Measurements from ENCODE around the gene C2orf76.

The C2orf76 gene

DNA sequence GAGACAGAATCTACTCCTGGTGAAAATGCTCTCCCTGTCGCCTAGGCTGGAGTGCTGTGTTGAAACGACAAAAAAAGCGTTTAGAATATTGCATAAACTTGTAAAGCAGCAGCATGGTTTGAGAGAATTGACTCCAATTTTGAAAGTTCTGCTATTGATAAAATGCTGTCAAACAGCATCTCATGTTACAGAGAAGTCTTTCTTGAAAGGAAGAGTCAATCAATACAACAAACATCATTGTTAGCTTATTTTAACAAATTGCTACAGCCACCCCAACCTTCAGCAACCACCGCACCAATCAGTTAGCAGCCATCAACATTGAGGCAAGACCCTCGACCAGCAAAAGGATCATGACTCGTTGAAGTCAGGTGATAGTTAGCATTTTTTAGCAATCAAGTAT is 6.9 kb downstream of the C2orf76 start:
- CTCF ChIA-PET = no interaction called here
- H3K9me3 ChIP-seq (ENCODE audit: control extremely low read depth in 1 of 5, control insufficient read depth in 4 of 5, insufficient read depth in 2 of 5, low read depth in 1 of 5, low read length in 4 of 5) = no peaks in the 10 kb centered on the region

GRCh38 chr2:119354860-119355259 is 11.8 kb downstream of the C2orf76 start:
- DNase-seq = no peak
- ChIA-PET POLR2A (no interaction called here), CTCF (interaction anchor here (2.0 kb wide), 1 partner anchor 10 kb away, joined by 6 read pairs; no protein-coding TSS in a partner anchor)
- no peak overlapping the region for H3K27ac ChIP-seq (ENCODE audit: insufficient read depth in 1 of 2, low read depth in 1 of 2, low read length in 2 of 2, poor library complexity in 1 of 2, severe bottlenecking in 2 of 2)
- peaks cover 0 to 1% (median 0%) of the 10 kb centered on the region in 5 experiments for H3K9me3 ChIP-seq (ENCODE audit: control extremely low read depth in 1 of 5, control insufficient read depth in 4 of 5, insufficient read depth in 2 of 5, low read depth in 1 of 5, low read length in 4 of 5)
- H3K4me3 ChIP-seq (ENCODE audit: control insufficient read depth in 1 of 7, extremely low read depth in 1 of 7, insufficient read depth in 4 of 7, low read depth in 2 of 7, low read length in 6 of 7) = no peak overlapping the region
- H3K36me3 ChIP-seq (ENCODE audit: control insufficient read depth in 4 of 4, insufficient read depth in 4 of 4, low read length in 3 of 4) = no peaks in the 10 kb centered on the region
- WGBS (ENCODE audit: insufficient coverage) = no CpG with 5 or more reads among the region's 1 CpG
- no peaks in the 10 kb centered on the region for H3K27me3 ChIP-seq (replicated peaks in 2 of 5; ENCODE audit: control insufficient read depth in 4 of 5, insufficient read depth in 5 of 5, low read length in 4 of 5)
- H3K4me1 ChIP-seq (ENCODE audit: control extremely low read depth in 1 of 4, control insufficient read depth in 4 of 4, insufficient read depth in 4 of 4, low read length in 3 of 4) = peaks cover 0 to 19% (median 12%) of the 10 kb centered on the region in 4 experiments

More for the DNA sequence above, 6.9 kb downstream of the C2orf76 start:
- WGBS (ENCODE audit: insufficient coverage) = 100% methylated on average over 3 of the region's 6 CpGs
- DNase-seq = no peak
- no peak overlapping the region for H3K27ac ChIP-seq (ENCODE audit: insufficient read depth in 1 of 2, low read depth in 1 of 2, low read length in 2 of 2, poor library complexity in 1 of 2, severe bottlenecking in 2 of 2)
- H3K4me1 ChIP-seq (ENCODE audit: control extremely low read depth in 1 of 4, control insufficient read depth in 4 of 4, insufficient read depth in 4 of 4, low read length in 3 of 4) = peaks cover 0 to 15% (median 5%) of the 10 kb centered on the region in 4 experiments
- POLR2A ChIA-PET = no interaction called here
- no peaks in the 10 kb centered on the region for H3K27me3 ChIP-seq (replicated peaks in 2 of 5; ENCODE audit: control insufficient read depth in 4 of 5, insufficient read depth in 5 of 5, low read length in 4 of 5)
- no peaks in the 10 kb centered on the region for H3K36me3 ChIP-seq (ENCODE audit: control insufficient read depth in 4 of 4, insufficient read depth in 4 of 4, low read length in 3 of 4)
- H3K4me3 ChIP-seq (ENCODE audit: control insufficient read depth in 1 of 7, extremely low read depth in 1 of 7, insufficient read depth in 4 of 7, low read depth in 2 of 7, low read length in 6 of 7) = no peak overlapping the region

- CTCF ChIA-PET = interaction anchor here (1.2 to 2.8 kb wide), 4 partner anchors 11 to 41 kb away, joined by 4 to 11 read pairs (median 8); partner anchors contain the start of gene DBI
- peak in 2 of 3 donors; percentile 20 to 37 for DNase-seq
- Histone ChIP-seq H3K4me1 (ENCODE audit: control extremely low read depth in 1 of 4, control insufficient read depth in 4 of 4, insufficient read depth in 4 of 4, low read length in 3 of 4) (peaks cover 0 to 19% (median 12%) of the 10 kb centered on the region in 4 experiments), H3K27me3 (replicated peaks in 2 of 5; ENCODE audit: control insufficient read depth in 4 of 5, insufficient read depth in 5 of 5, low read length in 4 of 5) (no peaks in the 10 kb centered on the region), H3K36me3 (ENCODE audit: control insufficient read depth in 4 of 4, insufficient read depth in 4 of 4, low read length in 3 of 4) (no peaks in the 10 kb centered on the region), H3K4me3 (ENCODE audit: control insufficient read depth in 1 of 7, extremely low read depth in 1 of 7, insufficient read depth in 4 of 7, low read depth in 2 of 7, low read length in 6 of 7) (peak overlapping the region in 1 of 7 experiments; percentile 24), H3K27ac (ENCODE audit: insufficient read depth in 1 of 2, low read depth in 1 of 2, low read length in 2 of 2, poor library complexity in 1 of 2, severe bottlenecking in 2 of 2) (no peak overlapping the region), H3K9me3 (ENCODE audit: control extremely low read depth in 1 of 5, control insufficient read depth in 4 of 5, insufficient read depth in 2 of 5, low read depth in 1 of 5, low read length in 4 of 5) (peaks cover 0 to 1% (median 0%) of the 10 kb centered on the region in 5 experiments)
- POLR2A ChIA-PET = no interaction called here
Measured at GRCh38 chr2:119352357-119352756, 14.3 kb downstream of the C2orf76 start.

GRCh38 chr2:119350311-119350998 is 16.2 kb downstream of the C2orf76 start:
- ChIA-PET POLR2A (no interaction called here), CTCF (interaction anchor here (0.6 to 2.8 kb wide), 7 partner anchors 8 to 84 kb away, joined by 3 to 11 read pairs (median 4); no protein-coding TSS in a partner anchor)
- WGBS (ENCODE audit: insufficient coverage) = 96% methylated on average over 2 of the region's 4 CpGs
- Histone ChIP-seq H3K9me3 (ENCODE audit: control extremely low read depth in 1 of 5, control insufficient read depth in 4 of 5, insufficient read depth in 2 of 5, low read depth in 1 of 5, low read length in 4 of 5) (peaks cover 0 to 1% (median 0%) of the 10 kb centered on the region in 5 experiments), H3K36me3 (ENCODE audit: control insufficient read depth in 4 of 4, insufficient read depth in 4 of 4, low read length in 3 of 4) (peaks cover 0 to 3% (median 0%) of the 10 kb centered on the region in 4 experiments), H3K4me1 (ENCODE audit: control extremely low read depth in 1 of 4, control insufficient read depth in 4 of 4, insufficient read depth in 4 of 4, low read length in 3 of 4) (peaks cover 0 to 11% (median 8%) of the 10 kb centered on the region in 4 experiments), H3K27ac (ENCODE audit: insufficient read depth in 1 of 2, low read depth in 1 of 2, low read length in 2 of 2, poor library complexity in 1 of 2, severe bottlenecking in 2 of 2) (no peak overlapping the region), H3K4me3 (ENCODE audit: control insufficient read depth in 1 of 7, extremely low read depth in 1 of 7, insufficient read depth in 4 of 7, low read depth in 2 of 7, low read length in 6 of 7) (no peak overlapping the region), H3K27me3 (replicated peaks in 2 of 5; ENCODE audit: control insufficient read depth in 4 of 5, insufficient read depth in 5 of 5, low read length in 4 of 5) (no peaks in the 10 kb centered on the region)
- DNase-seq = no peak

DNA sequence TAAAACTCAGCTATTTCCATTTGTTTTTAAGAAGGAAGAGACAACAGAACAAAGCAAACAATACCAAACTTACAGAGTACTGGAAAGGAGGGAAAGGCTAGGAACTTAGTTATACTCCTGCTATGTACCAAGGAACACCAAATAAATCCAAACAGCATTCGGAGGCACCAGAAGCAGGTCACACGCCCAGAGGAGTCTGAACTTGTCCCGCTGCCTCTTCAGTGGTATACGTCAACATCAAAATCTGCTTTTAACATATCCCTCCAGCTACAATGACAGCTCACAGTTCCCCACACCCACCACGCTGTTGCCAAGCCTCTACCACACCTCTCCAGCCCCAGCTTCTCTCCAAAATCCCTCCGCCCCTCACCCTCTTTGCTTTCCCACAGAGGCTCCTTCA is 17.3 kb downstream of the C2orf76 start:
- no peak overlapping the region for H3K27ac ChIP-seq (ENCODE audit: insufficient read depth in 1 of 2, low read depth in 1 of 2, low read length in 2 of 2, poor library complexity in 1 of 2, severe bottlenecking in 2 of 2)
- no peak for DNase-seq
- ChIA-PET POLR2A (no interaction called here), CTCF (interaction anchor here (0.8 to 1.8 kb wide), 4 partner anchors 10 to 19 kb away, joined by 3 to 4 read pairs (median 3); no protein-coding TSS in a partner anchor)
- peaks cover 0 to 1% (median 0%) of the 10 kb centered on the region in 5 experiments for H3K9me3 ChIP-seq (ENCODE audit: control extremely low read depth in 1 of 5, control insufficient read depth in 4 of 5, insufficient read depth in 2 of 5, low read depth in 1 of 5, low read length in 4 of 5)
- H3K4me1 ChIP-seq (ENCODE audit: control extremely low read depth in 1 of 4, control insufficient read depth in 4 of 4, insufficient read depth in 4 of 4, low read length in 3 of 4) = peaks cover 0 to 8% (median 7%) of the 10 kb centered on the region in 4 experiments
- H3K27me3 ChIP-seq (replicated peaks in 2 of 5; ENCODE audit: control insufficient read depth in 4 of 5, insufficient read depth in 5 of 5, low read length in 4 of 5) = no peaks in the 10 kb centered on the region
- no peak overlapping the region for H3K4me3 ChIP-seq (ENCODE audit: control insufficient read depth in 1 of 7, extremely low read depth in 1 of 7, insufficient read depth in 4 of 7, low read depth in 2 of 7, low read length in 6 of 7)
- WGBS (ENCODE audit: insufficient coverage) = 100% methylated on average over 6 of the region's 6 CpGs
- peaks cover 0 to 3% (median 0%) of the 10 kb centered on the region in 4 experiments for H3K36me3 ChIP-seq (ENCODE audit: control insufficient read depth in 4 of 4, insufficient read depth in 4 of 4, low read length in 3 of 4)

DNA sequence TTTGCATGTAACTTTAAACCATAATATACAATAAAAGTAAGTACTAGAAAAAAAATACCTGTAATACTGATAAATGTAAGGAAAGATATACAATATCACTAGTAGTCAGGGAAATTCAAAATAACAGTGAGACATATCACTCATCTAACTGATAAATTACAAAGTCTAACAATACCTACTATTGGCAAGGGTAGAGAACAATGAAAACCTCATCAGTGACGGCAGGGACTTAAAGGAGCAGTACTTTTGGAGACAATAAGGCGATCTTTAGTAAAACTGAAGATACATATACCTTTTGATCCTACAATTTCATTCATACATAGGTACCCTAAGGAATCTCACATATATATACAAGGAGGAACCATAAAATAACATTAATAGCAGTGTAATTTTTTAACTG is 24.9 kb downstream of the C2orf76 start:
- ChIA-PET CTCF (no interaction called here), POLR2A (no interaction called here)
- no peak overlapping the region for H3K27ac ChIP-seq (ENCODE audit: insufficient read depth in 1 of 2, low read depth in 1 of 2, low read length in 2 of 2, poor library complexity in 1 of 2, severe bottlenecking in 2 of 2)
- H3K4me1 ChIP-seq (ENCODE audit: control extremely low read depth in 1 of 4, control insufficient read depth in 4 of 4, insufficient read depth in 4 of 4, low read length in 3 of 4) = peaks cover 15 to 28% (median 20%) of the 10 kb centered on the region in 4 experiments
- H3K9me3 ChIP-seq (ENCODE audit: control extremely low read depth in 1 of 5, control insufficient read depth in 4 of 5, insufficient read depth in 2 of 5, low read depth in 1 of 5, low read length in 4 of 5) = no peaks in the 10 kb centered on the region
- H3K4me3 ChIP-seq (ENCODE audit: control insufficient read depth in 1 of 7, extremely low read depth in 1 of 7, insufficient read depth in 4 of 7, low read depth in 2 of 7, low read length in 6 of 7) = no peak overlapping the region
- no peak for DNase-seq
- H3K27me3 ChIP-seq (replicated peaks in 2 of 5; ENCODE audit: control insufficient read depth in 4 of 5, insufficient read depth in 5 of 5, low read length in 4 of 5) = no peaks in the 10 kb centered on the region
- H3K36me3 ChIP-seq (ENCODE audit: control insufficient read depth in 4 of 4, insufficient read depth in 4 of 4, low read length in 3 of 4) = no peaks in the 10 kb centered on the region
- no CpG with 5 or more reads among the region's 2 CpGs for WGBS (ENCODE audit: insufficient coverage)

- ChIA-PET POLR2A (interaction anchor here (0.5 kb wide), 1 partner anchor 1217 kb away, joined by 3 read pairs; no protein-coding TSS in a partner anchor), CTCF (interaction anchor here (1.5 kb wide), 1 partner anchor 12 kb away, joined by 11 read pairs; no protein-coding TSS in a partner anchor)
- DNase-seq = no peak
- no peaks in the 10 kb centered on the region for H3K36me3 ChIP-seq (ENCODE audit: control insufficient read depth in 4 of 4, insufficient read depth in 4 of 4, low read length in 3 of 4)
- WGBS (ENCODE audit: insufficient coverage) = 97% methylated on average over 4 of the region's 7 CpGs
- no peak overlapping the region for H3K27ac ChIP-seq (ENCODE audit: insufficient read depth in 1 of 2, low read depth in 1 of 2, low read length in 2 of 2, poor library complexity in 1 of 2, severe bottlenecking in 2 of 2)
- H3K4me1 ChIP-seq (ENCODE audit: control extremely low read depth in 1 of 4, control insufficient read depth in 4 of 4, insufficient read depth in 4 of 4, low read length in 3 of 4) = peaks cover 15 to 28% (median 20%) of the 10 kb centered on the region in 4 experiments
- no peaks in the 10 kb centered on the region for H3K27me3 ChIP-seq (replicated peaks in 2 of 5; ENCODE audit: control insufficient read depth in 4 of 5, insufficient read depth in 5 of 5, low read length in 4 of 5)
- no peaks in the 10 kb centered on the region for H3K9me3 ChIP-seq (ENCODE audit: control extremely low read depth in 1 of 5, control insufficient read depth in 4 of 5, insufficient read depth in 2 of 5, low read depth in 1 of 5, low read length in 4 of 5)
- H3K4me3 ChIP-seq (ENCODE audit: control insufficient read depth in 1 of 7, extremely low read depth in 1 of 7, insufficient read depth in 4 of 7, low read depth in 2 of 7, low read length in 6 of 7) = peak overlapping the region in 1 of 7 experiments; percentile 33
Measured at GRCh38 chr2:119339562-119339923, 27.1 kb downstream of the C2orf76 start.

Data from common myeloid progenitor, CD34-positive (primary cell).